Left ventricle myocardium inferior (tissue), 1 donor: ENCODE measurements around the gene GAB1. TPM values are rescaled to one million over a fixed set of nuclear protein-coding genes. Genes with fewer than 3 reads are reported as not detected.
A peak's percentile ranks its signal among the peaks of the same experiment; 100 is the strongest.

ENCODE experiments used
- DNase-seq: peaks from one replicate; pipeline ENCODE4 v3.0.0-alpha.2; 2020
- H3K27ac ChIP-seq: fragments of 200-600 bp; replicated peaks from 2 replicates; pipeline ENCODE4 v1.8.0; 2021
- H3K27me3 ChIP-seq: fragments of 200-600 bp; 2 replicates; pipeline ENCODE4 v1.8.0; 2021; ENCODE audit warnings: low read depth
- H3K36me3 ChIP-seq: fragments of 200-600 bp; 2 replicates; pipeline ENCODE4 v1.8.0; 2021
- H3K4me1 ChIP-seq: fragments of 200-600 bp; 2 replicates; pipeline ENCODE4 v1.8.0; 2021
- H3K4me3 ChIP-seq: fragments of 200-600 bp; 2 replicates; pipeline ENCODE4 v1.8.0; 2021; ENCODE audit warnings: mild to moderate bottlenecking, moderate library complexity
- H3K9me3 ChIP-seq: fragments of 200-600 bp; replicated peaks from 2 replicates; pipeline ENCODE4 v1.8.0; 2021
- intact Hi-C: fragments of 100-400 bp; cut with micrococcal nuclease; formaldehyde crosslinking; loops from one replicate; pipeline ENCODE4 v1.11.0; 2022
- total RNA-seq: library from RNA; stranded (reverse); fragmentation: NEBNext Ultra II Directional; extraction: Animal tissue kit (Norgen Biotek cat#: 25700); gene quantifications from one replicate; pipeline ENCODE4 v1.2.1, GENCODE V29; 2021
- TF ChIP-seq, protein P1 (sequence below): fragments of 200-600 bp; IDR thresholded peaks from 2 replicates; pipeline ENCODE4 v1.8.0; 2021; ENCODE audit warnings: antibody characterized with exemption, mild to moderate bottlenecking, borderline replicate concordance
- donor health status: DM: no; HTN: yes; CAD: no; lungs with severe emphysema.

Gene GAB1
- total RNA-seq, 1 donor from 2014 or later, result 87.1 TPM

GRCh38 chr4:143412420-143412758, 75.7 kb downstream of the GAB1 start:
- Histone ChIP-seq H3K4me3 (no peak overlapping the region), H3K36me3 (peaks cover 20% of the 10 kb centered on the region), H3K9me3 (no peaks in the 10 kb centered on the region), H3K27me3 (no peaks in the 10 kb centered on the region), H3K27ac (peak overlapping the region; percentile 76), H3K4me1 (peaks cover 77% of the 10 kb centered on the region)
- intact Hi-C loops, result no loop called here
- DNase-seq, result no peak
- TF ChIP-seq, protein P1, sequence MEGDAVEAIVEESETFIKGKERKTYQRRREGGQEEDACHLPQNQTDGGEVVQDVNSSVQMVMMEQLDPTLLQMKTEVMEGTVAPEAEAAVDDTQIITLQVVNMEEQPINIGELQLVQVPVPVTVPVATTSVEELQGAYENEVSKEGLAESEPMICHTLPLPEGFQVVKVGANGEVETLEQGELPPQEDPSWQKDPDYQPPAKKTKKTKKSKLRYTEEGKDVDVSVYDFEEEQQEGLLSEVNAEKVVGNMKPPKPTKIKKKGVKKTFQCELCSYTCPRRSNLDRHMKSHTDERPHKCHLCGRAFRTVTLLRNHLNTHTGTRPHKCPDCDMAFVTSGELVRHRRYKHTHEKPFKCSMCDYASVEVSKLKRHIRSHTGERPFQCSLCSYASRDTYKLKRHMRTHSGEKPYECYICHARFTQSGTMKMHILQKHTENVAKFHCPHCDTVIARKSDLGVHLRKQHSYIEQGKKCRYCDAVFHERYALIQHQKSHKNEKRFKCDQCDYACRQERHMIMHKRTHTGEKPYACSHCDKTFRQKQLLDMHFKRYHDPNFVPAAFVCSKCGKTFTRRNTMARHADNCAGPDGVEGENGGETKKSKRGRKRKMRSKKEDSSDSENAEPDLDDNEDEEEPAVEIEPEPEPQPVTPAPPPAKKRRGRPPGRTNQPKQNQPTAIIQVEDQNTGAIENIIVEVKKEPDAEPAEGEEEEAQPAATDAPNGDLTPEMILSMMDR, result no peak

GRCh38 chr4:143417679-143418403, 81.2 kb downstream of the GAB1 start:
- no peaks in the 10 kb centered on the region for H3K27me3 ChIP-seq
- intact Hi-C loops, result no loop called here
- TF ChIP-seq, protein P1, result no peak
- H3K4me1 ChIP-seq, result peaks cover 77% of the 10 kb centered on the region
- peaks cover 33% of the 10 kb centered on the region for H3K36me3 ChIP-seq
- peak overlapping the region; percentile 4 for H3K27ac ChIP-seq
- H3K9me3 ChIP-seq, result no peaks in the 10 kb centered on the region
- H3K4me3 ChIP-seq, result no peak overlapping the region
- no peak for DNase-seq

DNA sequence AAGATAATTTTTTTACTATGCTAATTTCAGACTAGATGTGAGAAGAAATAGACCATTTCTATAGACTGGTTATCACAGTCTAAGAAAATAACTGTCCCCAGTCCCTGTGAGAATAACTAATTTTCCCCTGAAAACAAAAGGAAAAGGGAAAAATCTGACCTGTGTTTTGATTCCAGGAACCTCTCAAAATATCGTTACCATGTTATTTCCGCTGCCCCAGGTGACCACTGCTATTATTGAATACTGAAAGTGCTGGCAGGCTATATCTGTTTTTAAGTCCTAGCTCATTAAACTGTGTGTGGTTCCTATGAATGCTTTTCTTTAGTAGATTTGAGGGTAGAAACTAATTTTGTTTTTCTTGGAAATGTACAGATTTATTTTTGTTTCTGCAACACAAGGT, 83.6 kb downstream of the GAB1 start:
- Histone ChIP-seq H3K9me3 (no peaks in the 10 kb centered on the region), H3K27me3 (no peaks in the 10 kb centered on the region), H3K27ac (peak overlapping the region; percentile 47), H3K36me3 (peaks cover 38% of the 10 kb centered on the region), H3K4me1 (peaks cover 66% of the 10 kb centered on the region), H3K4me3 (peak overlapping the region; percentile 0)
- DNase-seq, result no peak
- intact Hi-C loops, result no loop called here
- TF ChIP-seq, protein P1, result no peak

GRCh38 chr4:143421609-143422008, 84.9 kb downstream of the GAB1 start:
- intact Hi-C loops, result no loop called here
- TF ChIP-seq, protein P1, result no peak
- H3K27ac ChIP-seq, result no peak overlapping the region
- no peak for DNase-seq
- H3K27me3 ChIP-seq, result no peaks in the 10 kb centered on the region
- H3K36me3 ChIP-seq, result peaks cover 31% of the 10 kb centered on the region
- H3K4me3 ChIP-seq, result no peak overlapping the region
- no peaks in the 10 kb centered on the region for H3K9me3 ChIP-seq
- H3K4me1 ChIP-seq, result peaks cover 69% of the 10 kb centered on the region

DNA sequence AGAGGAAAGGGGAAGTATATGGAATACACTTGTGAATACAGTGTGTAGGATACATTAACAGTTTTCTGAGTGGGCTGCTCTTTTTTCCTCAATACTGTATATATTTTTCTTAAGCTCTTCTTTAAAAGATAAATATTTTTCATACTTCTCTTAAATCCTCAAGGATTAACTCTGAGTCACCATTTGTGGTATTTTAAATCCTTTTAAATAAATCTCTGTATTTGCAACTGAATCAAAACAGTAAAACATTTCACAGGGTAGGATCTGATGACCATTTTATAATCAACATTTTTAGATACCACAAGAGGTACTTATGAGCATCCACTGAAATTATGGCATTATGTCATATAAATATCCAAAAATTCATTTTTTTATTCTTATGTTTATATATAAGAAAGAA, 87.6 kb downstream of the GAB1 start:
- H3K36me3 ChIP-seq, result peaks cover 15% of the 10 kb centered on the region
- TF ChIP-seq, protein P1, result no peak
- H3K4me3 ChIP-seq, result no peak overlapping the region
- H3K9me3 ChIP-seq, result peaks cover 1% of the 10 kb centered on the region
- H3K27me3 ChIP-seq, result no peaks in the 10 kb centered on the region
- H3K4me1 ChIP-seq, result peaks cover 66% of the 10 kb centered on the region
- intact Hi-C loops, result no loop called here
- no peak for DNase-seq
- H3K27ac ChIP-seq, result no peak overlapping the region
